Stimulated activated CD4-positive, alpha-beta T cell treated with anti-CD3 and anti-CD28 coated beads, Interleukin-4, amount 100 ng/mL, for 4 hours (primary cell): ENCODE data around the gene ZNF764.
"Not testable (repeated sequence)": the region's sequence is repeated elsewhere in the genome, so short reads cannot be mapped to it uniquely, and the experiment has no call there.

Experiments used
- DNase-seq, 2 experiments: peaks; one replicate each; pipeline ENCODE4 v3.0.0-alpha.2; 2020

Gene ZNF764

GRCh38 chr16:30543067-30543466 is 15.1 kb downstream of the ZNF764 start:
- DNase-seq = no peak

- DNase-seq = no peak
Observed at GRCh38 chr16:30541502-30542329, 16.5 kb downstream of the ZNF764 start.

- DNase-seq = not testable (repeated sequence)
Observed at GRCh38 chr16:30540916-30541464, 17.2 kb downstream of the ZNF764 start.

- not testable (repeated sequence) for DNase-seq
Observed at GRCh38 chr16:30539986-30540526, 18.1 kb downstream of the ZNF764 start.

DNA sequence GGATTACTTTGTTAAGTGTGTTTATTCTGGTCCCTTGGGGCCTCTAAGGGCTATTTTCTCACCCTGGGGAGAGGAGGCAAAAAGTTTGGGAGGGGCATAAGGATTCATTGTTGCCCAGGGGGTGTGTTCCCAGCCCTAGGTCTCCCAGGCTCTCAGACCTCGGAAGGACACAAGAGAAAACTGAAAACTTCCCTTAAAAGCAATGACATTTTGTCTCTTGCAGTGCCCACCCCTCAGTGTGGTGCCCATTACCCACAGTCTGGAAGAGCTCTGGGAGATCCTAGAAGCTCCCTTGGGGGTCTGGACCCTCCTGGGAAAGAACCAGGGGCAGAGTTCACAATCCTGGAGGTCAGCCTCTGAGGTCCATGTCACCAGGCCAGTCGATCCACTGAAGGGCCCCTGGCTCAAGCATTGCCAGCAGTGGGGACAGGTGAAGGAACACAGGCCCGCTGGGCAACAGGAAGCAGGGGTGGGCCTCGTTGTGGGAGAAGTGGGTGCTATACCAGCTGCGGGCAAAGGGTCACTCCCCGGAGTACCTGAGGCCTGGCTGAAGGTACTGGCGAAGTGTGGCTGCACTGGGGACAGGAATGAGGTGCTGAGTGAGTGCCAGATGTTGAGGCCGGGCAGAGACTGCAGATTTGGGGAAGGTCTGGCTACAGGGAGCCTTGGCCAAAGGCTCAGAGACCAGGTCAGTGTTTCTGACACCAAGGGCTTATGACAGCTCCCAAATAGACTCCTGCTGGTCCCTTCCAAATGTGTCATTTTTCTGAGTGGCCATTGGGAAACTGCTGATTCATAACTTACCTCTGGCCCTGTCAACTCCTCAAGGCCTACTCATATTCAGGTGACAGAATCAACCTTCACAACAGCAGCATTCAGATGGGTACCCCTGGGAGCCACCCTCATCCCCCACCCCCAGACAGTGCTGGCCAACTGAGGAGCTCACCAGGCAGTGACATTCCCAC is 18.9 kb downstream of the ZNF764 start:
- DNase-seq = no peak

DNA sequence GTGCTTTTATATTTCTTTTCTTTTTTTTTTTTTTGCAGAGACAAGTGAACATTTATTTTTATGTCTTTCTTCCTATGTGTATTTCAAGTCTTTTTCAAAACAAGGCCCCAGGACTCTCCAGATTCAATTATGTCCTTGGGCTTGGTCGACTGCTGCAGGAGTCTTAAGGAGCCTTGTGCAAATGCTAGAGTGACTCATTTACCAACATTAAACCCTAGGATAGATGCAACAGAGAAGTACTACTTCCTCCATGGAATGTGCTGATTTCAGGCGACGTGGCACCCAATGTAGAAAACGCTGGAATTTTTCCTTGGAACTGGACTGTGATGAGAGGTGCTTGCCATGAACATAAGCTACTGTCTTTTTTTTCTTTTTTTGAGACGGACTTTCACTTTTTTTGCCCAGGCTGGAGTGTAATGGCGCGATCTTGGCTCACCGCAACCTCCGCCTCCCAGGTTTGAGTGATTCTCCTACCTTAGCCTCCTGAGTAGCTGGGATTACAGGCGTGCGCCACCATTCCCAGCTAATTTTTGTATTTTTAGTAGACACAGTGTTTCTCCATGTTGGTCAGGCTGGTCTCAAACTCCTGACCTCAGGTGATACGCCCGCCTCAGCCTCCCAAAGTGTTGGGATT is 21.7 kb downstream of the ZNF764 start:
- not testable (repeated sequence) for DNase-seq

- peak; percentile 62 to 72 for DNase-seq
Observed at GRCh38 chr16:30535777-30536190, 22.4 kb downstream of the ZNF764 start.

- DNase-seq = no peak
Observed at GRCh38 chr16:30535106-30535776, 22.9 kb downstream of the ZNF764 start.

GRCh38 chr16:30534368-30535105 is 23.6 kb downstream of the ZNF764 start, which contains the start of gene ZNF747:
Gene ZNF747 (minus strand): TSS chr16:30534858. CDS start chr16:30534679, 179 bp downstream.
- DNase-seq = peak; percentile 93

DNA sequence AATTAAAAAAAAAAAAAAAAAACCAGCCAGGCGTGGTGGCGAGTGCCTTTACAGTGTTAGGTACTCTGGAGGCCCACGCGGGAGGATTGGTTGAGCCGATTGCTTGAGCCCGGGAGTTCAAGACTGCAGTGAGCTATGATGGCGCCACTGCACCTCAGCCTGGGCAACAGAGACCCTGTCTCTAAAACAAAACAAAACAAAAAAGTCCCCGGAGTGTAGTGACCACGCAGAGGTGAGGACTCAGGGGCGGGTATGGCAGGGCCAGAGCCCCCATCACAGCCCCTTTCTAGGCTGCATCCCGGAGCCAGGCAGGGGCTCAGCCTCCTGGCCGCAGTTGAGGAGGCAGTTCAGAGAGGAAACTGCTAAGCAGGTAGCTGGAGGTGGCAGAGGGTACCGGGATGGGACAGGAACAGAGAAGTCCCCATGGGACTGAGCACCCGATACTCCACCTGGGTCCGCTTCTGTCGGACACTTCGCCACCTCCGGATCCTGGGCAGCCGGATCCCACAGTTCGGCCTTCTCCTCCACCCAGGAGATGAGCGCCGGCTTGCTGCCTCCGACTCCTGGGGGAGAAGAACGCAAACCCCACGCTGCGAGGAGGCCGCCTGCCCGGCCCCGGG is 24.3 kb downstream of the ZNF764 start:
- no peak for DNase-seq

GRCh38 chr16:30533146-30533522 is 25.0 kb downstream of the ZNF764 start:
- DNase-seq = no peak

GRCh38 chr16:30532285-30533145 is 25.7 kb downstream of the ZNF764 start:
- no peak for DNase-seq

GRCh38 chr16:30530163-30531037 is 27.8 kb downstream of the ZNF764 start:
- no peak for DNase-seq

GRCh38 chr16:30528799-30529457 is 29.2 kb downstream of the ZNF764 start:
- DNase-seq = no peak

DNA sequence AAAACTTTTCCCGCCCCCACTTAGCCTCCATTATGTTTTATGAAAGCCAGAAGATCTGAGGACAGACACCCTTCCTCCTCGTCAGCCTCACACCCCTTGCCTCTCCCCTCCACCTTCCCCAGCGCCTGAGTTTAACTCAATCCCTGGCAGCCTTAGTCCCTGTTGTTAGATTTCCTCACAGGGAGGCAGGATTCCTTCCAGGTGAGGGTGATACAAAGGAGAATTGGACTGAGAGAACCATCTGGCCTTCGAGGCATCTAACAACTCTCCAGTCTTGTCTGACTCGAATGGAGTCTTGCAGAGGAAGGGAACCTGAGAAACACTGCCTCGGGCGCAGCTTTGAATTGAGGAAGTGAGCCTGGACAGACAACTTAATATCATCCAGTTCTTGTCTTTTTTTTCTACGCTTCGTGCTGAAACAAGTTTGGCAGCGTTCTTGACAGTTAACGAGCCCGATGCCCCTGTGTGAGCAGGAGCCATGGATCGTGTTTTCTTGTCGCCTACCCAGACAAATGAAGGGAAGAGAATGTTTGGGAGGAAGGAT is 30.5 kb downstream of the ZNF764 start:
- DNase-seq = no peak

DNA sequence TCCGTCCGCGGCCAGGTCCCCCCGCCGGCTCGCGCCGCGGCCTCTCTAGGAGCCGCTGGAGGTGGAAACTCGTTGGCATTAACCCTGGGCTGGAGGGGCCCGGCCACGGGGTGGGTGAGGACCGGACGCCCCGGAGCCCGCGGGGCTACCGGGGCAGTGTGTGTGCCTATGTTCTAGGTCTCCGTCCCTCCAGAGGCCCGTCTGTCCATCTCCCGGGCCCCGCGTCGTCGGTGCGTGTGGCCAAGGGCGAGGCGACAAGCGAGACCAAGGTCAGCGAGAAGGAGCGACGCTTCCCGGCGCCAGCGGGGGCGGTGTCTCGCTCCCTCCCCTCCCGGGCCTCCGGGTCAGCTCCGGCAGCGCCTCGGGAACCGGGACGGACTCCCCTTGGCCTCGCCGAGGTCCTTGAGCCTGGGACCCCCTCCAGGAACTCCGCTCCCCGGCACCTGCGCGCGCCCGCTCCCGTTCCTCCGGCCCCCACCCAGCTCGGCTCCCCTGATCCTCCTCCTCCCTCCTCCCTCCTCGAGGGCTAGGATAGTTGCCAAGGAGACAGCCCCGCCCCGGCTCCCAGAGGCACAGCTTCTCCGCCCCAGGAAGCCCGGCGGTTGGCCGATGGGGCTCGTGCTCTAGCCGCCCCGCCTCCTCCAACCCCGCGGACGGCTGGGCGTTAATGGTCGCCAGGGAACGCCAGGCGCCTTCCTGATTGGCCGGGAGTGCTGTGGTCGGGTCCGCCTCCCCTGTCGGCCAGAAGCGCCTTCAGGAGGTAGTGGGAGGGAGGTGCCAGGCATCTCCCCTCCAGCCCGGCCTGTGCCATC is 31.1 kb downstream of the ZNF764 start:
- DNase-seq = peak; percentile 81 to 92
